GM12878 (cell line): ENCODE measurements around the gene CCDC160. TPM values are rescaled to one million over a fixed set of nuclear protein-coding genes. Genes with fewer than 3 reads are reported as not detected.
"Not testable (repeated sequence)": the region's sequence is repeated elsewhere in the genome, so short reads cannot be mapped to it uniquely, and the experiment has no call there.

Experiments
- ATAC-seq: fragments of 200-7000 bp; cut with Tn5 transposase; 3 replicates; pipeline ENCODE4 v1.9.1; 2020; ENCODE audit warnings: mild to moderate bottlenecking, moderate library complexity
- BruUV-seq: library from RNA; stranded (reverse); fragments of 400-500 nt; replicated peaks from 2 replicates; lab custom pipeline; 2021; lab: Mats Ljungman, UMichigan
- CTCF ChIA-PET: fragments of 300-600 bp; sonication (Branson Sonifier 250); formaldehyde crosslinking; extraction: SDS; loops from one replicate; lab custom pipeline; 2021; ENCODE audit warnings: inconsistent platforms; lab: Yijun Ruan, JAX
- POLR2A ChIA-PET: fragments of 350-600 bp; formaldehyde crosslinking; extraction: SDS; loops from one replicate; lab custom pipeline; 2021; ENCODE audit warnings: inconsistent platforms; lab: Charles Lee
- RAD21 ChIA-PET: fragments of 300-600 bp; sonication (Branson Sonifier 250); formaldehyde crosslinking; loops from one replicate; lab custom pipeline; 2023; ENCODE audit warnings: antibody characterized with exemption; ENCODE audit not compliant: unreplicated experiment; lab: Charles Lee
- SMC1A ChIA-PET: fragments of 300-600 bp; sonication (Branson Sonifier 250); formaldehyde crosslinking; loops from one replicate; lab custom pipeline; 2023; ENCODE audit not compliant: unreplicated experiment, uncharacterized antibody; lab: Charles Lee
- DNase-seq: peaks from one replicate; pipeline ENCODE4 v3.0.0-alpha.2; 2011; ENCODE audit warnings: low read depth, low spot score
- FAIRE-seq: peaks from 3 replicates; lab custom pipeline; 2011; peaks lifted over from hg19 to GRCh38; lab: Jason Lieb, UNC
- H2AFZ ChIP-seq: 2 replicates; pipeline ENCODE4 v1.6.0; 2011; ENCODE audit warnings: low read depth, low read length, control low read depth; ENCODE audit not compliant: control insufficient read depth
- H3K27ac ChIP-seq: 2 replicates; pipeline ENCODE4 v1.5.1; 2011; ENCODE audit warnings: control low read depth; ENCODE audit not compliant: control insufficient read depth, insufficient read depth
- H3K27me3 ChIP-seq, 2 experiments: replicated peaks in 1 of 2; 2 replicates each; pipeline versions ENCODE4 v1.6.0 to v1.6.1; 2011; ENCODE audit warnings: low read length in 1 of 2; ENCODE audit not compliant: control insufficient read depth in 2 of 2, insufficient read depth in 2 of 2
- H3K36me3 ChIP-seq, 2 experiments: 2 replicates each; pipeline ENCODE4 v1.5.1; 2011; ENCODE audit warnings: low read length in 1 of 2; ENCODE audit not compliant: control insufficient read depth in 2 of 2, insufficient read depth in 2 of 2
- H3K4me1 ChIP-seq: 2 replicates; pipeline ENCODE4 v1.6.1; 2011; ENCODE audit warnings: mild to moderate bottlenecking, low read length, moderate library complexity, mixed read lengths; ENCODE audit not compliant: control insufficient read depth, insufficient read depth
- H3K4me2 ChIP-seq: 2 replicates; pipeline ENCODE4 v1.6.0; 2011; ENCODE audit warnings: control low read depth; ENCODE audit not compliant: control insufficient read depth, insufficient read depth
- H3K4me3 ChIP-seq: fragments of 200-600 bp; sonication (generic); 2 replicates; pipeline ENCODE4 v1.5.1; 2016
- H3K79me2 ChIP-seq: 2 replicates; pipeline ENCODE4 v1.6.0; 2011; ENCODE audit warnings: low read length; ENCODE audit not compliant: control insufficient read depth, insufficient read depth
- H3K9ac ChIP-seq: 2 replicates; pipeline ENCODE4 v1.8.0; 2011; ENCODE audit warnings: low read length, control low read depth, mixed read lengths; ENCODE audit not compliant: control insufficient read depth, insufficient read depth
- H3K9me3 ChIP-seq: replicated peaks from 3 replicates; pipeline ENCODE4 v1.5.1; 2011; ENCODE audit warnings: mild to moderate bottlenecking, low read length; ENCODE audit not compliant: control insufficient read depth, insufficient read depth
- H4K20me1 ChIP-seq: 2 replicates; pipeline ENCODE4 v1.6.0; 2011; ENCODE audit not compliant: control insufficient read depth, insufficient read depth
- GABPA ChIP-seq: IDR thresholded peaks from 2 replicates; pipeline ENCODE4 v1.6.1; 2014; ENCODE audit warnings: antibody characterized with exemption, low read depth, mild to moderate bottlenecking, inconsistent platforms
- ZNF217 ChIP-seq: fragments of 450-650 bp; IDR thresholded peaks from 2 replicates; pipeline ENCODE4 v1.6.1; 2017; ENCODE audit warnings: antibody characterized with exemption, mild to moderate bottlenecking
- WGBS: methylation state at CpG from one replicate; pipeline ENCODE4 v1.1.6; 2016; ENCODE audit warnings: low lambda C conversion rate; ENCODE audit not compliant: insufficient replicate concordance, insufficient coverage; ENCODE audit errors: missing lambda C conversion rate; 5-methylcytosine and 5-hydroxymethylcytosine counted together
- in situ Hi-C: fragments of 300-500 bp; cut with MboI; formaldehyde crosslinking; loops from 9 replicates; pipeline ENCODE4 v1.14.3; 2018; ENCODE audit warnings: mixed read lengths
- intact Hi-C: fragments of 100-400 bp; cut with micrococcal nuclease; formaldehyde crosslinking; loops from one replicate; pipeline ENCODE4 v1.14.2; 2022; ENCODE audit not compliant: unreplicated experiment
- polyA plus RNA-seq, 11 experiments: library from polyadenylated mRNA; depleted of rRNA in 4 of 11; unstranded in 6 of 11; stranded (reverse) in 5 of 11; fragments of >200 nt; fragmentation: Nextera tagmentation in 4 of 11; fragmentation: Illumina TruSeq in 1 of 11; extraction: Ambion mirVana in 4 of 11; extraction: Trizol in 1 of 11; gene quantifications; 1 replicate in 1 of 11; 2 replicates in 10 of 11; pipeline versions ENCODE4 v1.2.1 to v1.2.3, GENCODE V29; 2011 to 2016; ENCODE audit warnings: inconsistent platforms in 2 of 11, missing spikeins in 2 of 11, low read depth in 1 of 11
- total RNA-seq, 4 experiments: library from RNA; depleted of rRNA in 3 of 4; stranded (reverse); fragments of >200 nt in 3 of 4; fragmentation: Illumina TruSeq in 1 of 4; extraction: Trizol in 1 of 4; gene quantifications; 2 replicates each; pipeline versions ENCODE4 v1.2.1 to v1.2.3, GENCODE V29; 2013 to 2021
- TF ChIP-seq, protein P1 (sequence below): fragments of 450-650 bp; IDR thresholded peaks from 2 replicates; pipeline ENCODE4 v1.6.1; 2018; ENCODE audit warnings: borderline replicate concordance, mild to moderate bottlenecking; ENCODE audit not compliant: partially characterized antibody

The CCDC160 gene
- total and polyA plus RNA-seq, 10 of the 15 experiments (the other 5 are each of a cell fraction or from before 2014, with no cell fraction given): not detected

DNA sequence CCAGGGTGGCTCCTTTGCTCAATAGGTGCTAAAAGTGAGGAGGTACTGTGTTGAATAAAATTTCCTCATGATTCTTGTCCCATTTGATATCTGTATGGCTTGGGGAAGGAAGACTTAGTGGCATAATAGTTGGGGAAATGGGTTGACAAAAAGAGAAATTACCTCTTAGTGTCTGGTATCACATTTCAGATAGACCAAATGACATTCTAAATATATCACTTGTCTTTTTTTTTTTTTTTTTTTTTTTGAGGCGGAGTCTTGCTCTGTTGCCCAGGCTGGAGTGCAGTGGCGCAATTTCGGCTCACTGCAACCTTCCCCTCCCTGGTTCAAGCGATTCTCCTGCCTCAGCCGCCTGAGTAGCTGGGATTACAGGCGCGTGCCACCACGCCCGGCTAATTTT lies 1.2 kb downstream of the CCDC160 start:
- FAIRE-seq, H3K9me3 ChIP-seq, SMC1A ChIA-PET, POLR2A ChIA-PET, ATAC-seq, CTCF ChIA-PET, H3K36me3 ChIP-seq, in situ Hi-C loops, H3K27ac ChIP-seq, intact Hi-C loops, RAD21 ChIA-PET, H3K4me2 ChIP-seq, H3K27me3 ChIP-seq, H3K79me2 ChIP-seq, H2AFZ ChIP-seq, H3K4me3 ChIP-seq, DNase-seq, H4K20me1 ChIP-seq, H3K4me1 ChIP-seq, BruUV-seq, H3K9ac ChIP-seq: not testable (repeated sequence)
- WGBS: 46% methylated on average over 8 of the region's 9 CpGs

DNA sequence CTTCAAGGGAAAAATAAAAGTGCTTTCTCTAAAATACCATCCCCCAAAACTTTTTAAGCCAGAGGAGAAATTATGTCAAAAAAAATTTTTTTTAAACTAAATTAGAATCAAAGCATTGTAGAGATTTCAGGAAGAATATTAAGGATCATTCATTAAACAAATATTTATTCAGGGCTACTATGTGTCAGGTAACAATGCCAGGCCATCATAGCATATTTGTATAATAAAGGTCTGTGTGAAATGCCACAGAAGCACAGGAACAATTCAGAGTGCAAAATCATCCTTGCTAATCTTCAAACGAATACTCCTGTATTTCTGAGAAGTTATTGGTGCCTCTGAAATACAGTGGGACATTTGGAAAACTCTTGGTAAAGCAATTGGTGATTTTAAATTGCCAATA lies 2.0 kb downstream of the CCDC160 start:
- intact Hi-C loops: no loop called here
- Histone ChIP-seq H3K9ac (no peak overlapping the region), H3K4me2 (no peak overlapping the region), H3K9me3 (no peaks in the 10 kb centered on the region), H3K4me3 (no peak overlapping the region), H2AFZ (no peak overlapping the region), H4K20me1 (no peaks in the 10 kb centered on the region), H3K27ac (no peak overlapping the region), H3K36me3 (no peaks in the 10 kb centered on the region), H3K27me3 (no peaks in the 10 kb centered on the region; a peak in 1 of 4 replicates), H3K4me1 (no peaks in the 10 kb centered on the region), H3K79me2 (no peaks in the 10 kb centered on the region)
- FAIRE-seq (no peak), DNase-seq (no peak), ATAC-seq (no peak)
- BruUV-seq: no TSS peak
- ChIA-PET RAD21 (no interaction called here), CTCF (no interaction called here), SMC1A (no interaction called here), POLR2A (no interaction called here)
- TF ChIP-seq GABPA: no peak
- TF ChIP-seq ZNF217: no peak
- TF ChIP-seq, protein P1, sequence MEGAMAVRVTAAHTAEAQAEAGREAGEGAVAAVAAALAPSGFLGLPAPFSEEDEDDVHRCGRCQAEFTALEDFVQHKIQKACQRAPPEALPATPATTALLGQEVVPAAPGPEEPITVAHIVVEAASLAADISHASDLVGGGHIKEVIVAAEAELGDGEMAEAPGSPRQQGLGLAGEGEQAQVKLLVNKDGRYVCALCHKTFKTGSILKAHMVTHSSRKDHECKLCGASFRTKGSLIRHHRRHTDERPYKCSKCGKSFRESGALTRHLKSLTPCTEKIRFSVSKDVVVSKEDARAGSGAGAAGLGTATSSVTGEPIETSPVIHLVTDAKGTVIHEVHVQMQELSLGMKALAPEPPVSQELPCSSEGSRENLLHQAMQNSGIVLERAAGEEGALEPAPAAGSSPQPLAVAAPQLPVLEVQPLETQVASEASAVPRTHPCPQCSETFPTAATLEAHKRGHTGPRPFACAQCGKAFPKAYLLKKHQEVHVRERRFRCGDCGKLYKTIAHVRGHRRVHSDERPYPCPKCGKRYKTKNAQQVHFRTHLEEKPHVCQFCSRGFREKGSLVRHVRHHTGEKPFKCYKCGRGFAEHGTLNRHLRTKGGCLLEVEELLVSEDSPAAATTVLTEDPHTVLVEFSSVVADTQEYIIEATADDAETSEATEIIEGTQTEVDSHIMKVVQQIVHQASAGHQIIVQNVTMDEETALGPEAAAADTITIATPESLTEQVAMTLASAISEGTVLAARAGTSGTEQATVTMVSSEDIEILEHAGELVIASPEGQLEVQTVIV: no peak
- in situ Hi-C loops: no loop called here
- 0% methylated on average over 1 of the region's 1 CpG for WGBS
